GM18951 (cell line): ENCODE data around the gene ACADS.

ENCODE experiments used
- POLR2A ChIP-seq: IDR thresholded peaks from 4 replicates; pipeline ENCODE4 v1.6.1; 2011; ENCODE audit warnings: mild to moderate bottlenecking; ENCODE audit not compliant: insufficient read length, insufficient read depth; ENCODE audit errors: extremely low read depth
- in situ Hi-C: fragments of 300-500 bp; cut with MboI; formaldehyde crosslinking; loops from one replicate; pipeline ENCODE4 v1.12.0; 2022; ENCODE audit warnings: low sequenced_read_pairs, mixed read lengths, inconsistent platforms; ENCODE audit not compliant: unreplicated experiment

Gene ACADS

DNA sequence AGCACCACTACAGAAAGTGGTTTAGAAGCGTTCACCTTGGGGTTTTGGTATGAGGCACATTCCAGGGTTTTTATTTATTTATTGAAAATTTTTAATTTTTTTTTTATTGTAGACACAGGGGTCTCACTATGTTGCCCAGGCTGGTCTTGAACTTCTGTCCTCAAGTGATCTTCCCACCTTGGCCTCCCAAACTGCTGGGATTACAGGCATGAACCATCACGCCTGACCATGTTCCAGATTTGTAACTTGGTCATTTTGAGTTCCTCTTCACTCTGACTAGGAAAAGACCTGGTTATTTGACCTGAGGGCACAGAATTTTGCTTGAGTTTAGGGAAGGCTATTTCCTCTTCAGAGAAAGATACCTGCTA, 35.6 kb upstream of the ACADS start:
- no peak for TF ChIP-seq POLR2A
- in situ Hi-C loops: no loop called here

DNA sequence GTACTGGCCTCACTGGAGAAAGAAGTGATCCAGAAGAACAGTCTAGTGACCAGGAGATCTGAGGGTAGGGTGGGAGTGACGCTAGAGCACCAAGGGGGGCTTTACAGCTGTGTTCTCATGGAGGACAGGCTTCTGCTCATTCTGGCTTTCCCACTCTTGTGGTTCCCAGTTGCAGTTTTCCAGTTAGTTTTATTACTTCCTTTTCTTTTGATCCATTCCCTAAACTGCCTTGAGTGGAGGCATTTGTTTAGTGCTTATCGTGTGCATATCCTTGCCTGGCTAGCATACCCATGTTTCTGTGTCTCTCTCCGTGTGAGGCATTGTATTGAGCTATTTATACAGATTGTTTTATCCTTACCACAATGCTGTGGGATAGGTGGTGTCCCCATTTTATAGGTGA, 34.6 kb upstream of the ACADS start:
- in situ Hi-C loops: no loop called here
- TF ChIP-seq POLR2A: no peak

DNA sequence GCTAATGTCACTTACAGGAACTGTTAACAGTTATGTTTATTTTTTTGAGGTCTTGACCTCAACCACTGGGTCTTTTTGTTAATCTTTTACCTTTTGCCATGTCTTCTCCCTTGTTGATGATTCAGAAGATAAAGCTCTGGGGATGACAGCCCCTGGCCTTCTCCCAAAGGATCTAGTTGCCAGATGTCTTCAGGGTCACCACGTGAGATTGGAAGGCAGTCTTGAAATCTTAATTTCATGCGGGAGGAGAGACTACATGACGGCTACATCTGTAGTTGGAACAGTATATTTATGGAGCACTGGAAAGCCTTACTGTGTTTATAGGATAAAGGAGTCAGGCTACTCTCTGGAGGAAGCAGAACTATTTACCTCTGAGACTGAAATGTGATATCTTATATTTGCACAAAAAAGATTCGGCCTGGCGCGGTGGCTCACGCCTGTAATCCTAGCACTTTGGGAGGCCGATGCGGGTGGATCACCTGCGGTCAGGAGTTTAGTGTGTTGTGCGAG, 33.0 kb upstream of the ACADS start:
- no peak for TF ChIP-seq POLR2A
- in situ Hi-C loops: no loop called here

DNA sequence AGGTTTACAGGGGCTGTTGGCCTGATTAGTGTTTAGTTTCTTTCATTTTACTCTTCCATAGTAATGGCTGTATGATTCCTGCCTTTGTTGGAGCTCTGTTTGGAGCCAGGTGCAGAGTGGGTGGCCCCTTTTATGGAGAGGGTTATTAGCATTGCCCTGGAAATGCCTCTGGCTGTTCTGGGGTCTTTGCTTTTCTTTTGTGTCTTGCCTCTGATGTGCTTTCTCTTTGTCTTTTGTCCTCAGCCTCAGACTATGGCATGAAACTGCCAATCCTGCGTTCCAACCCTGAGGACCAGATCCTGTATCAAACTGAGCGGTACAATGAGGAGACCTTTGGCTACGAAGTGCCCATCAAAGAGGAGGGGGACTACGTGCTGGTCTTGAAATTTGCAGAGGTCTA, 31.8 kb upstream of the ACADS start:
- no peak for TF ChIP-seq POLR2A
- in situ Hi-C loops: no loop called here

DNA sequence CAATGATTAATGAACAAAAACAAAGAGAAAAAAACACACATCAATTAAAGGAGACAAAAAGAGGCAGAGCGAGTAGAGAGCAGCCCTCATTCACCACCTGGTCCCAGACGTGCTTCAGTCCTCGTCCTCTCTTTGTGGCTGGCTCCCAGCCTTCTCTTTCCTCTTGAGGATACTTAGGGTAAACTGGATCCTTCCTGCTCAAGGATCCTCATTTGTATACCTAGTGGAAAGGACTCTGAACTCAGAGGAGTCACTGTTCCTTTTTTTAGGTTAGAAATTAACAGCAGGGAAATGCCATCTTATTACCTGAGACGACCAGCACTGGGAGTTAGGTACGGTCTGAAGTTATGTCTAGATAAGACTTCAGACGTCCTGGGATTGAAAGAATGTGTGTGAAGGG, 29.0 kb upstream of the ACADS start:
- TF ChIP-seq POLR2A: no peak
- in situ Hi-C loops: no loop called here

DNA sequence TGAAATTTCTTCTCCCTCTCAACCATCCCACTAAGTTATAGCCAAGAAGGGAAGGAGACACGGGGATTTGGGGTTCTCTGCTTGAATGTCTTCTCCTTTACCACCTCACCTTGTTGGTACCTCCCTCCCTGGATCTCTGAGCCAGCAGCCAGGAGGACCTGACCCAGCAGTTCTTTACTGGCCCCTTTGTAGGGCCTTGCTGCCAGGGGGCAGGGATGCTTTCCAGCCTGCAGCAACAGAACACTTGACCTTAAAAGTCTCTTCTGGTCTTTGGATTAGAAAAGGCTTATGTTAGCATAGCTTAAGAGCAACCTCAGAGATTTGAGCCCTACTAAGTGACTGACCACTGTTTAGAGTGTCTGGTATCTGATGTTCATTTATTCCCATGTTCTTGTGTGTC, 28.3 kb upstream of the ACADS start:
- in situ Hi-C loops: no loop called here
- TF ChIP-seq POLR2A: no peak

DNA sequence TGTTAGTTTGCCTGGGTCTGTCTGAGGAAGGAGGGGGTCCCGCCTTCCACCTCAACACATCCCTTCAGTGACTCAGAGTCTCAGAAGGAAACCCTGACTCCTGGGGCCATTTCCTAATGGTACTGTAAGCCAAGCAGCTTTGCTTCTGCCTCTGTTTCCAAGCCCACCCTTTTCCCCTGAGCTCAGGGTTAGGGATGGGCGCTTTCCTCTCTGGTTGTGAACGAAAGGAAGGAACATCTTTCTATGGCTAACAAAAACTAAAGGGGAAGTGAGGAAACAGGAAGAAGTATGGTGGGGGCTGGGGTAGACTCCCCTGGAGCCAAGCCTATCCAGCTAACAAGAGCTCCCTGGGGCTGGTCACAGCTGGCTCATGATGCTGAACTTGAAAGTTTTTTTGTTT, 27.0 kb upstream of the ACADS start:
- TF ChIP-seq POLR2A: no peak
- in situ Hi-C loops: no loop called here

DNA sequence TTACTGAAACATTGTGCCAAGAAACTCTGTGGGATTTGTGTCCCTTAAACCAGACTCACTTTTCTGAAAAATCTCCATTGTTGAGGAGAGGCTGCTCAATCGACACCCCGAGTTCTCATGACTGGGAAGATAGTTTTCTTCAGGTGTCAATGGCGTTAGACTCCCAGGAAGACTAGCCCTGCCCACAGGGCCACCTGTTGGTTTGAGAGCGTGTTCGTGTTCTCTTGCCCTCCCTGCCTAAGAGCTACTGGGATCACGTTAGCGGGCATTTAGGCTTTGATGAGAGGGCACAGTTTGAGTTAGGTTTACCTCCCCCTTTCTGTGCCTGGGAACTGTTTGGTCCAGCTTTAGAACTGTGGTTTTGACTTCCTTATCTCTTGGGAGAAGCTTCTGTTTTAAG, 26.1 kb upstream of the ACADS start:
- in situ Hi-C loops: no loop called here
- no peak for TF ChIP-seq POLR2A

DNA sequence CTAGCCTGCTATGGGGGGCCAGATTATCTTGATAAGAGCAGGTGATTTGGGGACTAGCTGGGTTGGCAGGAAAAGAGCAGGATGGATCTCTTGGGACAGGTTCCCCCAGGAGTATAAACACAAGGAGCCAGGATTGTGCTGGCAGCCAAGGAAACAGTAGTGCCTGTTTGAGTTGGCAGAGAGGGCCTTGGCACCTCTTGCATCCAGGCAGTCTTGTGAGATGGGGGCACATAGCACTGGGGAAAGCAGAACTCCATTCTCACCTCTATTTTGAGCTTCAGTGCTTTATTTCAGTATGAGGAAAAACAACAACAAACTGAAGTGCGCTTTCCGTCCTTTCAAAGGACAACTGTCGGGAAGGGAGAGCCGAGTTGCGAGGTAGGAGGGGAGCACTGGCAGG, 24.7 kb upstream of the ACADS start:
- in situ Hi-C loops: no loop called here
- TF ChIP-seq POLR2A: no peak

DNA sequence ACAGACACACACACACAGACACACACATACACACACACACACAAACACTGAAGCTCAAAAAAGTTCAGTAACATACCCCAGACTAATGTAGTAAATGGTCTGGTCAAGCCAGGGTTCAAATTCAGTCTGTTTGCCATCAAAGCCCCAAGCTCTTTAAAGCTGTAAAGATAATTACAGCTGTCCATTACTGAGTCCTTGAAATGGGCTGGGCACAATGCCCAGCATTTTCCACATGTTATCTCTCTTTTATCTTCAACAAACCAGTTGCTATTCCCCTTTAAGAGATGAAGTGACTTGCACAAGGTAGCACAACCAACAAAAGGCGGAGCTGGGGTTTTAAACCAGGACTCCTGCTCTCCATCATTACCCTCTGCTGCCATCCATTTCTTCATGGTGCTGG, 23.0 kb upstream of the ACADS start:
- in situ Hi-C loops: no loop called here
- TF ChIP-seq POLR2A: no peak

DNA sequence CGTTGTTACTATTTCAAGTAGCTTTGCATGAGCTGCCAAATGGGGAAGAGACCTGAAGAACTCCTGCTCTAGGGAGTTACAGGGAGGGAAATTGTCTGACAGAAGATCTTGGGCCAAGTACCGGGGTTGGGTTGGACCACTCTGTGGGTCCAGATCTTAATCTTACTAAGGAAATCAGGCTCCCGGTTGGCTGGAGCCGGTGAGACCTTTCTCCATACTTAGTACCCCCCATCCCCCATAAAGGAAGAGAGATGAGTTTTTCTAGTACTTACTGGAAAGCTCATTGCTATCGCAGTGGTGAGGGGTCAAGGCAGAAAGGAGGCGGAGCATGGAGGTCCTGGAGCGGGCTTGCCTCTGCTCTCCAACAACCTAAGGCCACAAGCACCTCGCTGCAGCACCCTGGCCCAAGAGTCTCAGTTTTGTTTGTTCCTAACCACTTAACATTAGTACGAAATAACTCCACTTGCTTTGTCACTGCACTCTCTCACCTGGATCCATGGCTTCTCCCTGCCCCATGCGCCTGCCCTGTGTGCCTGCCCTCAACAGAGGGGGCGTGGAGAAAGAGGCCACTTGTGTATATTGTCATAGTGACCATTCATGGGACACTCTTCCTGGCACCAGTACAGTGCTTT, 22.2 kb upstream of the ACADS start:
- TF ChIP-seq POLR2A: no peak
- in situ Hi-C loops: no loop called here

DNA sequence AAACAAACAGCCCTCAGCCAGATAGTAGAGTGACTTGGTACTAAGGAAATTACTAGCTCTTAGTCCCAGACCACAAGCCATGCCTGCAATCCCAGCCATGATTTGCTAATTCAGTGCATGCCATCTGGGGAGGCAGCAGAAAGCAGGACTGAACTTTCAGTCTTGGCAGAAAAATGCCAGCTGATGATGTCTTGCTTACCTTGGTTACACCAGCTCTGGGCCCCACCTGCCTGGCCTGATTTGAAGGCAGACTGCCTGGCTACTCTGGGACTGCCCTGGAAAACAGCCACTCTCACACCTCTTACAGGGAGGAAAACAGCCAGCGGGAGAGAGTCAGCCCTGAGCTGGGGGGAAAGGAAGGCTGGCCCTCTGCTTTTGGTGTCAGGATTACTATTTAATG, 20.0 kb upstream of the ACADS start:
- in situ Hi-C loops: no loop called here
- no peak for TF ChIP-seq POLR2A

DNA sequence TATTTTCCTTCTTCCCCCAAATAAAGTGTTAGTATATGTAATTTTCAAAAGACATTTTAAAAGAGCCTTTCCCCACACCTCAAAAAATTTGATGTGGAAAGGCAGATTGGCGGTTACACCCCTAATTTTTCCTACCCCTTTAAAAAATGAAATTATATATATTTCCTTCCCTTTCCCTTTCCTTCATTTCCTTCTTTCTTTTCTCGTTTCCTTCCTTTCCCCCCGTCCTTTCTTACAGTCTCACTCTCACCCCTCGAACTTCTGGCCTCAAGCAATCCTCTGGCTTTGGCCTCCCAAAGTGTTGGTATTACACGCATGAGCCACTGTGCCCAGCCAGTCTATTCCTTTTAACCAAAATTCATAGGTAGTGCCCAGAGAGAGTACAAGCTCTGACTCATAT, 19.6 kb upstream of the ACADS start:
- in situ Hi-C loops: no loop called here
- TF ChIP-seq POLR2A: no peak

DNA sequence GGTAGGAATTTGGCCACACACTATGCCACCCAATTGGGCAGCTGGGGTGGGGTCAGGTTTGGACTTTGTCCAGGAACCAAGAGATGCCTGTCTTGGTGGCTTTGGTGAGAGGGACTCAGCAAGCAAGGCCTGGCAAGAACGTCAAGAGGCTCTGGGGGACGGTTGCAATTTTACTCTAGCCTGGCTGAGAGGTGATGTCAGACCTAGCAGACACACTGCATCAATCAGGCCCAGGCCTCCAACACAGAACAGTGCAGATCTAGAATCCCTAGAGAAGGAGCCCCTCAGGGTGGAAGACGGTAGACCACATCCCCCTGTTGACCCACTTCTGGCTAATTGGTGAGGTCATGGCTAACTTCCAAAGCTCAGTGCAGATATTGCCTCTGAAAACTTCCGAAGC, 17.0 kb upstream of the ACADS start:
- in situ Hi-C loops: no loop called here
- no peak for TF ChIP-seq POLR2A
